SK-N-SH treated with all-trans-retinoic acid at 6 μM for 48 hours (cell line): ENCODE data around the gene AXIN2.

ENCODE experiments used
- ATAC-seq: fragments of 200-7000 bp; cut with Tn5 transposase; 3 replicates; pipeline ENCODE4 v1.9.1; 2020; ENCODE audit warnings: mild to moderate bottlenecking, moderate library complexity
- ARNTL ChIP-seq: fragments of 450-650 bp; formaldehyde crosslinking; IDR thresholded peaks from 2 replicates; pipeline ENCODE4 v1.5.0; 2020; ENCODE audit warnings: low read depth, mild to moderate bottlenecking, moderate library complexity, borderline replicate concordance
- BACH2 ChIP-seq: fragments of 250-450 bp; sonication (Bioruptor Pico); IDR thresholded peaks from 2 replicates; pipeline ENCODE4 v1.9.0; 2021; ENCODE audit warnings: mild to moderate bottlenecking, borderline replicate concordance
- CREB5 ChIP-seq: fragments of 250-450 bp; sonication (Bioruptor Pico); IDR thresholded peaks from 2 replicates; pipeline ENCODE4 v1.5.1; 2020; ENCODE audit warnings: low read depth, mild to moderate bottlenecking, moderate library complexity
- CSDC2 ChIP-seq: fragments of 250-450 bp; sonication (Bioruptor Pico); IDR thresholded peaks from 2 replicates; pipeline ENCODE4 v1.5.0; 2020; ENCODE audit warnings: mild to moderate bottlenecking, moderate library complexity
- CSRNP3 ChIP-seq: fragments of 250-450 bp; sonication (Bioruptor Pico); IDR thresholded peaks from 2 replicates; pipeline ENCODE4 v1.5.1; 2021; ENCODE audit warnings: mild to moderate bottlenecking, moderate library complexity
- ESRRG ChIP-seq: fragments of 250-450 bp; sonication (Bioruptor Pico); IDR thresholded peaks from 2 replicates; pipeline ENCODE4 v1.6.1; 2021; ENCODE audit warnings: mild to moderate bottlenecking
- GLIS3 ChIP-seq: fragments of 250-450 bp; sonication (Bioruptor Pico); IDR thresholded peaks from 2 replicates; pipeline ENCODE4 v1.5.0; 2020; ENCODE audit warnings: mild to moderate bottlenecking, moderate library complexity
- ISL1 ChIP-seq: fragments of 250-450 bp; sonication (Bioruptor Pico); IDR thresholded peaks from 2 replicates; pipeline ENCODE4 v2.1.2; 2022; ENCODE audit warnings: mild to moderate bottlenecking, moderate library complexity
- OSR1 ChIP-seq: fragments of 250-450 bp; sonication (Bioruptor Pico); IDR thresholded peaks from 2 replicates; pipeline ENCODE4 v1.8.0; 2022; ENCODE audit warnings: moderate library complexity, mild to moderate bottlenecking, inconsistent platforms
- PATZ1 ChIP-seq: fragments of 250-450 bp; sonication (Bioruptor Pico); IDR thresholded peaks from 2 replicates; pipeline ENCODE4 v1.8.0; 2020; ENCODE audit warnings: mild to moderate bottlenecking, moderate library complexity, borderline replicate concordance
- POU6F1 ChIP-seq: fragments of 250-450 bp; sonication (Bioruptor Pico); IDR thresholded peaks from 2 replicates; pipeline ENCODE4 v1.8.0; 2021; ENCODE audit warnings: low read depth, mild to moderate bottlenecking, moderate library complexity, borderline replicate concordance
- PPARA ChIP-seq: fragments of 250-450 bp; sonication (Bioruptor Pico); IDR thresholded peaks from 2 replicates; pipeline ENCODE4 v1.5.0; 2020; ENCODE audit warnings: mild to moderate bottlenecking, borderline replicate concordance
- RARB ChIP-seq: fragments of 250-450 bp; sonication (Bioruptor Pico); IDR thresholded peaks from 2 replicates; pipeline ENCODE4 v1.8.0; 2021; ENCODE audit warnings: mild to moderate bottlenecking, moderate library complexity
- SNAI2 ChIP-seq: fragments of 250-450 bp; sonication (Bioruptor Pico); IDR thresholded peaks from 2 replicates; pipeline ENCODE4 v1.5.0; 2020; ENCODE audit warnings: mild to moderate bottlenecking, moderate library complexity
- TCF4 ChIP-seq: fragments of 250-450 bp; sonication (Bioruptor Pico); IDR thresholded peaks from 2 replicates; pipeline ENCODE4 v1.8.0; 2021; ENCODE audit warnings: mild to moderate bottlenecking, moderate library complexity, borderline replicate concordance
- TSHZ2 ChIP-seq: fragments of 250-450 bp; sonication (Bioruptor Pico); IDR thresholded peaks from 2 replicates; pipeline ENCODE4 v1.5.0; 2020; ENCODE audit warnings: mild to moderate bottlenecking, moderate library complexity
- ZC3H10 ChIP-seq: fragments of 250-450 bp; sonication (Bioruptor Pico); IDR thresholded peaks from 2 replicates; pipeline ENCODE4 v1.5.1; 2021; ENCODE audit warnings: mild to moderate bottlenecking, moderate library complexity
- ZFP3 ChIP-seq: fragments of 250-450 bp; sonication (Bioruptor Pico); IDR thresholded peaks from 2 replicates; pipeline ENCODE4 v1.5.0; 2020; ENCODE audit warnings: mild to moderate bottlenecking, moderate library complexity
- ZFP30 ChIP-seq: fragments of 450-650 bp; formaldehyde crosslinking; IDR thresholded peaks from 2 replicates; pipeline ENCODE4 v1.5.0; 2022; ENCODE audit warnings: mild to moderate bottlenecking, moderate library complexity
- ZNF565 ChIP-seq: fragments of 450-650 bp; formaldehyde crosslinking; conservative IDR thresholded peaks from 2 replicates; pipeline ENCODE4 v1.5.0; 2020; ENCODE audit warnings: low read depth, mild to moderate bottlenecking, moderate library complexity
- ZNF70 ChIP-seq: fragments of 450-650 bp; formaldehyde crosslinking; IDR thresholded peaks from 2 replicates; pipeline ENCODE4 v1.5.0; 2020; ENCODE audit warnings: mild to moderate bottlenecking, moderate library complexity
- ZNF8 ChIP-seq: fragments of 450-650 bp; formaldehyde crosslinking; IDR thresholded peaks from 2 replicates; pipeline ENCODE4 v1.5.0; 2020; ENCODE audit warnings: mild to moderate bottlenecking, moderate library complexity

The AXIN2 gene

GRCh38 chr17:65487990-65488389 is 73.5 kb downstream of the AXIN2 start:
- no peak for ATAC-seq
- TF ChIP-seq ESRRG (CRISPR knock-in tag) = no peak
- no peak for TF ChIP-seq ZNF70
- no peak for TF ChIP-seq POU6F1 (CRISPR knock-in tag)
- no peak for TF ChIP-seq BACH2
- TF ChIP-seq OSR1 (CRISPR knock-in tag) = no peak
- TF ChIP-seq PPARA (CRISPR knock-in tag) = no peak
- no peak for TF ChIP-seq ZNF8 (CRISPR knock-in tag)
- TF ChIP-seq CSRNP3 = no peak
- TF ChIP-seq RARB (CRISPR knock-in tag) = no peak
- TF ChIP-seq SNAI2 (CRISPR knock-in tag) = no peak
- TF ChIP-seq GLIS3 (CRISPR knock-in tag) = no peak
- TF ChIP-seq ZFP30 = no peak
- TF ChIP-seq ZFP3 = no peak
- TF ChIP-seq ARNTL (CRISPR knock-in tag) = no peak

GRCh38 chr17:65487161-65487560 is 74.3 kb downstream of the AXIN2 start:
- TF ChIP-seq PATZ1 (CRISPR knock-in tag) = no peak
- no peak for TF ChIP-seq ZFP30
- TF ChIP-seq ESRRG (CRISPR knock-in tag) = no peak
- TF ChIP-seq ZNF70 = no peak
- no peak for TF ChIP-seq ZNF8 (CRISPR knock-in tag)
- no peak for TF ChIP-seq CREB5 (CRISPR knock-in tag)
- no peak for TF ChIP-seq ZNF565 (CRISPR knock-in tag)
- no peak for TF ChIP-seq ISL1 (CRISPR knock-in tag)
- TF ChIP-seq TCF4 (CRISPR knock-in tag) = no peak
- no peak for TF ChIP-seq ARNTL (CRISPR knock-in tag)
- no peak for TF ChIP-seq ZC3H10 (CRISPR knock-in tag)
- TF ChIP-seq OSR1 (CRISPR knock-in tag) = no peak
- no peak for TF ChIP-seq SNAI2 (CRISPR knock-in tag)
- no peak for TF ChIP-seq CSRNP3
- TF ChIP-seq BACH2 = no peak
- TF ChIP-seq RARB (CRISPR knock-in tag) = no peak
- TF ChIP-seq GLIS3 (CRISPR knock-in tag) = no peak
- TF ChIP-seq PPARA (CRISPR knock-in tag) = no peak
- TF ChIP-seq TSHZ2 (CRISPR knock-in tag) = no peak
- no peak for TF ChIP-seq CSDC2 (CRISPR knock-in tag)
- ATAC-seq = no peak
